ENCODE measurements around the gene TTI1. TPM values are rescaled to one million over a fixed set of nuclear protein-coding genes. Genes with fewer than 3 reads are reported as not detected.
A peak's percentile ranks its signal among the peaks of the same experiment; 100 is the strongest.

TTI1 gene
- total and polyA plus RNA-seq, 2 experiments from 2014 or later = 17.8 to 56.4 TPM

GRCh38 chr20:38057351-38057972 is 24.2 kb upstream of the TTI1 start:
- H3K27me3 ChIP-seq (ENCODE audit: insufficient read depth) = no peaks in the 10 kb centered on the region
- H3K4me3 Mint-ChIP-seq = no peak overlapping the region
- DNase-seq (ENCODE audit: low spot score) = peak; percentile 96
- peak; percentile 100 for ATAC-seq
- H3K27ac ChIP-seq (ENCODE audit: low read depth) = no peak overlapping the region
- no peaks in the 10 kb centered on the region for H3K27me3 Mint-ChIP-seq (ENCODE audit: insufficient read depth, low read depth, poor library complexity)
- peaks cover 28% of the 10 kb centered on the region for H3K36me3 Mint-ChIP-seq (ENCODE audit: low read depth)
- no peaks in the 10 kb centered on the region for H3K4me1 ChIP-seq (ENCODE audit: insufficient read depth)
- H3F3A ChIP-seq (replicated peaks; ENCODE audit: low read depth) = no peaks in the 10 kb centered on the region
- H2AFZ ChIP-seq = no peak overlapping the region
- no peak overlapping the region for H3K4me2 ChIP-seq
- no peaks in the 10 kb centered on the region for H3K4me1 Mint-ChIP-seq
- peaks cover 39% of the 10 kb centered on the region for H3K79me2 ChIP-seq (replicated peaks; ENCODE audit: insufficient read depth)
- H4K20me1 ChIP-seq (replicated peaks; ENCODE audit: insufficient read depth) = peaks cover 7% of the 10 kb centered on the region; the same call in 1 of the 2 replicates
- H3K36me3 ChIP-seq (ENCODE audit: insufficient read depth) = peaks cover 27% of the 10 kb centered on the region
- H3K4me3 ChIP-seq = no peak overlapping the region
- no peaks in the 10 kb centered on the region for H3K9me3 Mint-ChIP-seq
- TF ChIP-seq REST (IDR thresholded peaks at IDR 0.05; ENCODE audit: unreplicated experiment) (no peak), NANOG (IDR thresholded peaks at IDR 0.05; ENCODE audit: borderline replicate concordance) (no peak), CTCF (conservative IDR thresholded peaks at IDR 0.05; ENCODE audit: low read depth in 2 of 2) (peak; percentile 89 to 92)
- H3K27ac Mint-ChIP-seq = no peak overlapping the region
- H3K9me2 ChIP-seq (ENCODE audit: insufficient read depth) = no peaks in the 10 kb centered on the region

GRCh38 chr20:38055848-38056247 is 22.6 kb upstream of the TTI1 start:
- Histone ChIP-seq H3K27me3 (ENCODE audit: insufficient read depth) (no peaks in the 10 kb centered on the region), H3K36me3 (ENCODE audit: insufficient read depth) (peaks cover 27% of the 10 kb centered on the region), H3K27ac (ENCODE audit: low read depth) (no peak overlapping the region), H2AFZ (no peak overlapping the region), H3F3A (replicated peaks; ENCODE audit: low read depth) (no peaks in the 10 kb centered on the region), H3K9me2 (ENCODE audit: insufficient read depth) (no peaks in the 10 kb centered on the region), H3K4me1 (ENCODE audit: insufficient read depth) (no peaks in the 10 kb centered on the region), H4K20me1 (replicated peaks; ENCODE audit: insufficient read depth) (peaks cover 10% of the 10 kb centered on the region), H3K4me3 (no peak overlapping the region), H3K79me2 (replicated peaks; ENCODE audit: insufficient read depth) (peaks cover 55% of the 10 kb centered on the region), H3K4me2 (no peak overlapping the region)
- ATAC-seq = no peak
- Mint-ChIP-seq H3K27me3 (ENCODE audit: insufficient read depth, low read depth, poor library complexity) (no peaks in the 10 kb centered on the region), H3K27ac (no peak overlapping the region), H3K9me3 (no peaks in the 10 kb centered on the region), H3K4me1 (no peaks in the 10 kb centered on the region), H3K4me3 (no peak overlapping the region), H3K36me3 (ENCODE audit: low read depth) (peaks cover 28% of the 10 kb centered on the region)
- no peak for DNase-seq (ENCODE audit: low spot score)
- TF ChIP-seq POLR2AphosphoS5 (IDR thresholded peaks at IDR 0.05; ENCODE audit: low read depth) (no peak), ZNF114 (CRISPR knock-in tag; IDR thresholded peaks at IDR 0.05) (no peak), ZNF462 (CRISPR knock-in tag; IDR thresholded peaks at IDR 0.05) (no peak), EZH2 (IDR thresholded peaks at IDR 0.05; ENCODE audit: low read depth, unreplicated experiment) (no peak)
